Measurements from ENCODE around the gene POLH.
A peak's percentile ranks its signal among the peaks of the same experiment; 100 is the strongest.
"Not testable (repeated sequence)": the region's sequence is repeated elsewhere in the genome, so short reads cannot be mapped to it uniquely, and the experiment has no call there.

Gene POLH

DNA sequence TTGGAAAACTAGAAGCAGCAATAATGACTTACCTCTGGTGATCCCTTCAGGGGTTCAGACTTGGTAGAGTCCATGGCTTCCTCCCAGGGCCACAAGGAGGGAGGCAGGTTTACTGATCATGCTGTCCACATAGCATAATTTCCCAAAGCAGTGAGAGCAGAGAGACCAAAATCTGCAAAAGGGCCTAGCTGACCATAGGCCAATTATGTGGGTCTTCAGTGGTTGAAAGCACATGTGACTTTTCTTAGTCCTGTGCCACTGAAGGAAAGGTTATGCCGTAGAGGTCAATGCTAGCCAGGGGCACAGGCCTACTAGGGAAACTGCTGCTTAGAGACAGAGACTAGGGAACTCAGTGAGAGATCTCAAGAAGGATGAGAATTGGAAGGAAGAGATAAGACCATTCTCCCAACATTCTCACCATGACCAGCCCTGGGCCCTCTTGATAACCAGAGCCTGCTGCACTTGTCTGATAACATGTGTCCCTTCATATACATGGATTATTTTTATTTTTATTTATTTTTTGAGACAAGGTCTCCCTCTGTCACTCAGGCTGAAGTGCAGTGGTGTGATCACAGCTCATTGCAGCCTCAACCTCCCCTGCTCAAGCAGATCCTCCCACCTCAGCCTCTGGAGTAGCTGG, 55.1 kb downstream of the POLH start:
- DNase-seq (ENCODE audit: low spot score), result no peak

DNA sequence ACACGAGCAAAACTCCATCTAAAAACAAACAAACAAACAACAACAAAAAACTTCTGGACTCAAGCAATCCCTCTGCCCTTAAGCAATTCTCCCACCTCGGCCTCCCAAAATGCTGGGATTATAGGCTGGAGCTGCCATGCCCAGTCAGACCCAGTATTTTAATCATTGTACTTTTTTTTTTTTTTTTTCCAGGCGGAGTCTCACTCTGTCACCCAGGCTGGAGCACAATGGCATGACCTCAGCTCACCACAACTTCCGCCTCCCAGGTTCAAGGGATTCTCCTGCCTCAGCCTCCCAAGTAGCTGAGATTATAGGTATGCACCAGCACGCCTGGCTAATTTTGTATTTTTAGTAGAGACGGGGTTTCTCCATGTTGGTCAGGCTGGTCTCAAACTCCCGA, 57.0 kb downstream of the POLH start:
- not testable (repeated sequence) for DNase-seq (ENCODE audit: low spot score)

DNA sequence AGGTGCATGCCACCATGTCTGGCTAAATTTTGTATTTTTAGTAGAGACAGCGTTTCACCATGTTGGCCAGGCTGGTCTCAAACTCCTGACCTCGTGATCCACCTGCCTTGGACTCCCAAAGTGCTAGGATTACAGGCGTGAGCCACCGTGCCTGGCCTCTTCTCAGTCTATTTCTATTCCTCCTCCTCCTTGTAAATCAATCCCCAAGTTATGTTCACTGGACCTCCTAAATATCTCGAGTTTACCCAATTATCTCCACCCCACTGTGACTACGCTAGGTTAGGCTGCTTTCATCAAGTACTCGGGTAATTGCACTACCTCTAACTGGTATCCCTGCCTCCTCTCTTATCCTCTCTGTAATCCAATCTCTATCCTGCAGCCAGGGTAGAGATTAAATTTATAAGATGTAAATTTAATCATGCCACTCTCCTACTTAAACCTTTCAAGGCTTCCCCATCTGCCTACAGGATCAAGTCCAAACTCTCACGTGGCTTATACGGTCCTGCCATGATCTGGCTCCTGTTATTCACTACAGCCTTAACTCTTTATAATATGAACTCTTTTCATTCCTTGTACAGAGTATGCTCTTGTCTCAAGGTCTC, 58.8 kb downstream of the POLH start:
- no peak for DNase-seq (ENCODE audit: low spot score)

DNA sequence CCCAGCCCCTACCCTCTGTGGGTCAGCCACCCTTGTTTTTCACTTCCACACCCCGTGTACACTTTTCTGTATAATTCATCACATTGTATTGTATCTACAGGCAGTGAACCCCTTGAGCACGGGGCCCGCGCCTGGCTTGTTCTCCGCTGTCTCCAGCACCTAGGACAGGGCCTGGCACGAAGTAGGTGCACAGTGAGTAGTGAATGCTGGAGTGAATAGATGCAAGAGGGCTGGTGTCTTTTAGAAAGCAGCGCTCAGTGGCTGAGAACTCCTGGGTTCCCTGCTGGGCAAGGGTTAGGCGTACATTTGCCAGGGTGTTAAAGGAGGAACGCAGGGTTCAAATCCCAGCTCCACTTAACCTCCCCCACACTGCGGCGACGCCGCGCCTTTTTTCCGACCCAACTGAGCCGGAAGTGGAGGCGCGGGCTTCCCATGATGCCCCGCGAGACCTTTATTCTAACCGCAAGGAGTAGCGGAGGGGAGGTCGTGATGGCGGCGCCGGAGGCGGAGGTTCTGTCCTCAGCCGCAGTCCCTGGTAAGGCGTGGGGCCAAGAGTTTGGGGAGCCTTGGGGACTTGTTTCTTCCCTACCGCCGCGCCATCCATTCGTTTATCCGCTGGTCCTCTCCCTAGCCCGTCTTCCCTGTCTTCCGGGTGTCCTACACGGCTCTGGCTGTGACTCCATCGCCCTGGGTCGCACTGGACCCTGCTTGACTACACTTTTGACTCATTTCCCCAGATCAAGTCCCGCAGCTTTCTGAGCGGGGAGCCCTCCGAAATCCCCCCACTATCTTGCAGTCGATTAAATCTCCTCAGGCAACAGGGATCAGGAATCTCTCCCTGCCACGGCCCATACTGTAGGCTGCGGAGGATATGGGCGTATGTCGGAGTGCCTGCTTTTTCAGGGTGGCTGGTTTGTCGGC, 59.7 kb downstream of the POLH start, which contains the start of gene MAD2L1BP:
Gene MAD2L1BP (plus strand): TSS at position 454 of the 921 bp plus-strand sequence. CDS start 36 bp downstream, at position 490.
- peak; percentile 82 for DNase-seq (ENCODE audit: low spot score)

DNA sequence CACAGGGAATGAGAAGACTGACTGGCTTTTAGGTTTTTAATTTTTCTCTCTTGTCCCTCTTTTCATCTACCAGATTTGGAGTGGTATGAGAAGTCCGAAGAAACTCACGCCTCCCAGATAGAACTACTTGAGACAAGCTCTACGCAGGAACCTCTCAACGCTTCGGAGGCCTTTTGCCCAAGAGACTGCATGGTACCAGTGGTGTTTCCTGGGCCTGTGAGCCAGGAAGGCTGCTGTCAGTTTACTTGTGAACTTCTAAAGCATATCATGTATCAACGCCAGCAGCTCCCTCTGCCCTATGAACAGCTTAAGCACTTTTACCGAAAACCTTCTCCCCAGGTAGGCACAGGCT, 60.3 kb downstream of the POLH start:
- DNase-seq (ENCODE audit: low spot score), result no peak

DNA sequence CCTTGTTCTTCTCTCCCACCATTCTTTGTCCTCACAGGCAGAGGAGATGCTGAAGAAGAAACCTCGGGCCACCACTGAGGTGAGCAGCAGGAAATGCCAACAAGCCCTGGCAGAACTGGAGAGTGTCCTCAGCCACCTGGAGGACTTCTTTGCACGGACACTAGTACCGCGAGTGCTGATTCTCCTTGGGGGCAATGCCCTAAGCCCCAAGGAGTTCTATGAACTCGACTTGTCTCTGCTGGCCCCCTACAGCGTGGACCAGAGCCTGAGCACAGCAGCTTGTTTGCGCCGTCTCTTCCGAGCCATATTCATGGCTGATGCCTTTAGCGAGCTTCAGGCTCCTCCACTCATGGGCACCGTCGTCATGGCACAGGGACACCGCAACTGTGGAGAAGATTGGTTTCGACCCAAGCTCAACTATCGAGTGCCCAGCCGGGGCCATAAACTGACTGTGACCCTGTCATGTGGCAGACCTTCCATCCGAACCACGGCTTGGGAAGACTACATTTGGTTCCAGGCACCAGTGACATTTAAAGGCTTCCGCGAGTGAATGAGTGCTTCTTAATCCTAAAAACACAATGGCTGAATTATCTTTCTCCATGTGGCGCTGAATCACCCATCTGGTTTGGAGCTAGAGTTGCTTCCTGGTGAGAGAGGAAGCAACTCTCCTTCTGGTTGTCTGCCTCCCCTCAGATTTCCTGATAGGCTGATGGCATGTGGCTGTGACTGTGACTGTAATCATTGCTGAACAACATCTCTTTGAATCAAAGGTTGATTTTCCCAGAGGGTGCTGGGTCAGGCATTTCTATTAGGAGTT, 64.2 kb downstream of the POLH start:
- no peak for DNase-seq (ENCODE audit: low spot score)

DNA sequence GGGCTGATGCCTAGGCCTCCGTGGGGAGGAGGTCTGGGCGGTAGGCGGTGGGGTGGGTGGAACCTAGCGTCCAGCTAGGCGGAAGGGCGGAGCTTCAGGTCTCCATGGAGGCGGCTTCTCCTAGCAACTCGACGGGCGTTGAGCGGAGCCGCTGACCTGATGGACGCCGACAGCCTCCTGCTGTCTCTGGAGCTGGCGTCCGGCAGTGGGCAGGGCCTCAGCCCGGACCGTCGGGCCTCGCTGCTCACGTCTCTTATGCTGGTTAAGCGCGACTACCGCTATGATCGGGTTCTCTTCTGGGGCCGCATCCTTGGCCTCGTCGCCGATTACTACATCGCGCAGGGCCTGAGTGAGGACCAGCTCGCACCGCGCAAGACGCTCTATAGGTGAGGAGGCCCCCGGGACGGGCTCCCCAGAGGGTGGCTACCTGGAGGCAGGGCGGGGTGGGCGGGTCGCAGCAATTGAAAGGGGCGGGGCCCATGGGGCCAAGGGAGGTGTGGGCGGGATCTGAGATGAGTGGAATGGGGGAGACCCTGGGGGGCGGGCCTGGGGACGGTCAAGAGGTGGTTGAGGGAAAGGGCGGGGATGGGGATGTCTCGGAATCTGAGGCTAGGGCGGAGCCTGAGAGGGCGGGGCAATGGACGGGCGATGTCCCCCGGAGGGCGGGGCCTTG, 69.1 kb downstream of the POLH start, which contains the start of gene RSPH9:
Gene RSPH9 (plus strand): TSS at position 97 of the 673 bp plus-strand sequence. CDS start 63 bp downstream, at position 160.
- peak; percentile 93 for DNase-seq (ENCODE audit: low spot score)

DNA sequence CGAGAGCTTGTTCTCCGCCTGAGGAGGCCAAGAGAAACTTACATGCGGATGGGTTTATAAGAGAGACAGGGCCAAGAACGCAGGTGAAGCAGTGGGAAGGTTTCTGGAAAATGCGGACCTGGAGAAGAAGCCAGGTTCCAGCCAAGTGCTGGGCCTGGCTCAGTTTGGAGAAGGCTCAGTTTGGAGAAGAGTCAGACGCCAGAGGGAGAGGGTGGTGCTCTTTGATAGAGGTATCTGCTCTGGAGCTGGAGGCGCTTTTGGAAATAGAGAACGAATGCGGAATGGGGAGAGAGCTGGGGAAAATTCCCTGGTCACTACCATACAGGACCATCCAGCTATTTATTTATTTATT, 69.6 kb downstream of the POLH start:
- no peak for DNase-seq (ENCODE audit: low spot score)

DNA sequence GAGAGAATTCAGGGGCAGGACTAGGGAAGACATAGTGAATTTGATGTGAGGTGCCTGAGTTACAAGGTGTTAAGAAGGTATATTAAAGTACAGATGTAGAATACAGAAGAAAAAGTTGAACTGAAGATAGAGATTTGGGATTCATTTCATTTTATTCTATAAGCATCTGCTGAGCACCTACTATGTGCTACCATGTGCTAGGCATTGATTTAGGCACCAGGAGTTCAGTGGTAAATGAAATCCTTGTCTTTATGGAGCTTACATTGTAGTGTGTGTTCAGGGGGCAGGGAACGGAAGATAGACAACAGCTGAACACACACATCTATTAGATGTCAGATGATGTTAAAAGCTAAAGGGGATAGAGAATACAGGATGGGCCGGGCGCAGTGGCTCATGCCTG, 71.6 kb downstream of the POLH start:
- no peak for DNase-seq (ENCODE audit: low spot score)

DNA sequence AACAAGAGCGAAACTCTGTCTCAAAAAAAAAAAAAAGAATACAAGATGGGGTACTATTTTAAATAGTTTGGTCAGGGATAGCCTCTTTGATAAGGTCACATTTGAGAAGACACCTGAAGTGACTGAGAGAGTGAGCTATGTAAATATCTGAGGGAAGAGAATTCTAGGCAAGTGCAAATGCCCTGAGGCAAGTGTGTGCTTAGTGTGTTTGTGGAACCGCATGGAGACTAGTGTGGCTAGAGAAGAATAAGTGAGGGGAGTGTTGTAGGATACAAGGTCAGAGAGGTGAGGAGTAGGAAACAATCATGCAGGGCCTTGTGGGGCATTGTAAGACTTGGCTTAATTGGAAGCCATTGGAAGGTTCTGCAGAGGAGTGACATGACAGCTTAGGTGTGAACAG, 72.3 kb downstream of the POLH start:
- DNase-seq (ENCODE audit: low spot score), result no peak

DNA sequence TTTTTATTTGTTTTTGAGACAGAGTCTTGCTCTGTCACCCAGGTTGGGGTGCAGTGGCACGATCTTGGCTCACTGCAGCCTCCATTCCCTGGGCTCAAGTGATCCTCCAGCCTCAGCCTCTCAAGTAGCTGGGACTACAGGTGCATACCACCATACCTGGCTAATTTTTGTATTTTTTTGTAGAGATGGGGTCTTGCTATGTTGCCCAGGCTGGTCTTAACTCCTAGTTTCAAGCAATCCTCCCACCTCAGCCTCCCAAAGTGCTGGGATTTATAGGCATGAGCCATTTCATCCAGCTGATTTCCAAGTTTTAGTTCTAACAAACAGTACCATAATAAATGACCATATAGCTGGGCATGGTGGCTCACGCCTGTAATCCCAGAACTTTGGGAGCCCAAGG, 76.8 kb downstream of the POLH start:
- DNase-seq (ENCODE audit: low spot score), result not testable (repeated sequence)

DNA sequence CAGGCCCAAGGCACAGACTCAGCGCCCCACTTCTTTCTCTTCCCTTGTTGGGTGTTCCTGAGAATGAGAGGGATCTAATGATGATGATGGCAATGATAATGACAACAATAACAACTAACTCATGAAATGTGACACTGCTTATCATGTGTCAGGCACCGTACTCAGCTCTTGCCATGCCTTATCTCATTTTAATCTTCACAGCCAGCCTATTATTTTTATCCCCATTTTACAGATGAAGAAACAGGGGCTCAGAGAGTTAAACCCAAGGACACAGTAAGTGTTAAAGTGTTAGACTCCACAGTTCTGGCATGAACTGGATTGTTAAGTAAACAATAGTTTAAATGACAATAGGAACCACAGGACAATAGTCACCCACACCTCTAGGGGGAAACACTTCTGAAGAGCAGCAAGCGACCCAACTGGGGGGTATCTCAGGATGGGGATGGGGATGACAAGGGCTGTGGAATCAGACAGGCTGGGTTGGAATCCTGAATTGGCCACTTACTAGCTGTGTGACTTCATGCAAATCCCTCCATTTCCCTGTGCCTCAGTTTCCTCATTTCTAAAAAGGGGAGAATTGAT, 81.3 kb downstream of the POLH start:
- DNase-seq (ENCODE audit: low spot score), result peak; percentile 31

DNA sequence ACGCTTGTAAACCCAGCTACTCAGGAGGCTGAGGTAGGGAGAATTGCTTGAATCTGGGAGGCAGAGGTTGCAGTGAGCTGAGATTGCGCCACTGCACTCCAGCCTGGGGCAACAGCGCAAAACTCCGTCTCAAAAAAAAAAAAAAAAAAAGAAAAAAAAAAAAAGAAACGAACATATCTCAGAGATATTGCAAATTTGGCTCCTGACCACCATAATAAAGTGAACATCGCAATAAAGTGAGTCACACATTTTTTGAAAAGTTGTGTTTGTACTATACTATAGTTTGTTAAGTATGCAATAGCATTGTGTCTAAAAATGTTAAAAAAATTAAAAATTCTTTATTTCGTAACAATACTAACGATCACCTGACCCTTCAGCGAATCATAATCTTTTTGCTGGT, 82.2 kb downstream of the POLH start:
- DNase-seq (ENCODE audit: low spot score), result no peak

DNA sequence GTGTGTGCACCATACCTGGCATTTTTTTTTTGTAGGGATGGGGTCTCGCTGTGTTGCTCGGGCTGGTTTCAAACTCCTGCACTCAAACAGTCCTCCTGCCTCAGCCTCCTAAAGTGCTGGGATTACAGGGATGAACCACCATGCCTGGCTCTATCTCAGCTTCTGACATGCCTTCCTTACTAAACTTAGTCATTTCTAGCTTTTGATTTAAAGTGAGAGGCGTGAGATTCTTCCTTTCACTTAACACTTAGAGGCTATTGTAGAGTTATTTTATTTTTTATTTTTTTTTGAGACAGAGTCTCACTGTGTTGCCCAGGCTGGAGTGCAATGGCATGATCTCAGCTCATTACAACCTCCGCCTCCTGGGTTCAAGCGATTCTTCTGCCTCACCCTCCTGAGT, 87.0 kb downstream of the POLH start:
- not testable (repeated sequence) for DNase-seq (ENCODE audit: low spot score)
